WTC11 (cell line): Measurements from ENCODE around the gene DNAH7. TPM values are rescaled to one million over a fixed set of nuclear protein-coding genes. Genes with fewer than 3 reads are reported as not detected.

Source experiments
- ATAC-seq: fragments of 200-7000 bp; cut with Tn5 transposase; 2 replicates; pipeline ENCODE4 v1.10.0; 2021; ENCODE audit warnings: mild to moderate bottlenecking, moderate library complexity
- CTCF ChIA-PET: fragments of 300-600 bp; sonication (Branson Sonifier 250); formaldehyde crosslinking; loops from one replicate; lab custom pipeline; 2021; ENCODE audit warnings: antibody characterized with exemption; lab: Charles Lee
- POLR2A ChIA-PET: fragments of 350-600 bp; sonication (Branson Sonifier 250); formaldehyde crosslinking; loops from one replicate; lab custom pipeline; 2021; ENCODE audit warnings: antibody characterized with exemption; lab: Charles Lee
- DNase-seq: peaks from one replicate; pipeline ENCODE4 v3.0.0; 2021; ENCODE audit warnings: low spot score
- H3K27ac Mint-ChIP-seq: 2 replicates; pipeline ENCODE4 v1.8.0; 2021; ENCODE audit warnings: mixed read lengths
- H3K27me3 Mint-ChIP-seq: 2 replicates; pipeline ENCODE4 v1.8.0; 2021; ENCODE audit warnings: low read depth, mild to moderate bottlenecking, moderate library complexity, mixed read lengths
- H3K36me3 Mint-ChIP-seq: 2 replicates; pipeline ENCODE4 v1.8.0; 2021; ENCODE audit warnings: mixed read lengths
- H3K4me1 Mint-ChIP-seq: 2 replicates; pipeline ENCODE4 v1.8.0; 2022; ENCODE audit warnings: mixed read lengths
- H3K4me3 Mint-ChIP-seq: 2 replicates; pipeline ENCODE4 v1.8.0; 2021; ENCODE audit warnings: mild to moderate bottlenecking, moderate library complexity, mixed read lengths
- H3K9me3 Mint-ChIP-seq: 2 replicates; pipeline ENCODE4 v1.8.0; 2021; ENCODE audit warnings: mixed read lengths
- ATF3 ChIP-seq: sonication (generic); formaldehyde crosslinking; conservative IDR thresholded peaks from 2 replicates; pipeline ENCODE4 v1.8.1; 2022; ENCODE audit warnings: mild to moderate bottlenecking, missing genetic modification reagents
- CBFB ChIP-seq: sonication (generic); formaldehyde crosslinking; IDR thresholded peaks from 2 replicates; pipeline ENCODE4 v1.8.1; 2022; ENCODE audit warnings: mild to moderate bottlenecking, low read depth, missing genetic modification reagents
- CDX4 ChIP-seq: fragments of 250-450 bp; sonication (Bioruptor Pico); IDR thresholded peaks from 2 replicates; pipeline ENCODE4 v1.9.0; 2021; ENCODE audit warnings: moderate library complexity, mild to moderate bottlenecking, inconsistent platforms, borderline replicate concordance
- E2F1 ChIP-seq: sonication (generic); formaldehyde crosslinking; IDR thresholded peaks from 2 replicates; pipeline ENCODE4 v1.8.0; 2022; ENCODE audit warnings: mild to moderate bottlenecking, missing genetic modification reagents
- E2F4 ChIP-seq: sonication (generic); formaldehyde crosslinking; IDR thresholded peaks from 2 replicates; pipeline ENCODE4 v1.8.1; 2022; ENCODE audit warnings: low read depth, mild to moderate bottlenecking, moderate library complexity, missing genetic modification reagents, borderline replicate concordance
- E2F5 ChIP-seq: sonication (generic); formaldehyde crosslinking; IDR thresholded peaks from 2 replicates; pipeline ENCODE4 v1.8.1; 2022; ENCODE audit warnings: mild to moderate bottlenecking, moderate library complexity, missing genetic modification reagents
- EMX1 ChIP-seq: fragments of 250-450 bp; sonication (Bioruptor Pico); IDR thresholded peaks from 2 replicates; pipeline ENCODE4 v1.8.0; 2021; ENCODE audit warnings: mild to moderate bottlenecking
- FOXJ3 ChIP-seq: sonication (generic); formaldehyde crosslinking; IDR thresholded peaks from 2 replicates; pipeline ENCODE4 v1.9.0; 2021; ENCODE audit warnings: missing genetic modification reagents, mild to moderate bottlenecking, borderline replicate concordance
- FOXP4 ChIP-seq: sonication (generic); formaldehyde crosslinking; IDR thresholded peaks from 2 replicates; pipeline ENCODE4 v1.8.0; 2022; ENCODE audit warnings: mild to moderate bottlenecking, missing genetic modification reagents
- GTF2I ChIP-seq: fragments of 250-450 bp; sonication (Bioruptor Pico); conservative IDR thresholded peaks from 2 replicates; pipeline ENCODE4 v1.4.0; 2021; ENCODE audit warnings: mild to moderate bottlenecking
- IRF1 ChIP-seq: sonication (generic); formaldehyde crosslinking; IDR thresholded peaks from 2 replicates; pipeline ENCODE4 v1.8.0; 2023; ENCODE audit warnings: missing genetic modification reagents
- JUN ChIP-seq: sonication (generic); formaldehyde crosslinking; IDR thresholded peaks from 2 replicates; pipeline ENCODE4 v1.8.0; 2023; ENCODE audit warnings: mild to moderate bottlenecking, missing genetic modification reagents
- OVOL2 ChIP-seq: fragments of 250-450 bp; sonication (Bioruptor Pico); IDR thresholded peaks from 2 replicates; pipeline ENCODE4 v1.9.0; 2021; ENCODE audit warnings: mild to moderate bottlenecking, borderline replicate concordance
- PRRX2 ChIP-seq: fragments of 250-450 bp; sonication (Bioruptor Pico); IDR thresholded peaks from 2 replicates; pipeline ENCODE4 v1.8.0; 2021; ENCODE audit warnings: mild to moderate bottlenecking
- STAT6 ChIP-seq: sonication (generic); formaldehyde crosslinking; conservative IDR thresholded peaks from 2 replicates; pipeline ENCODE4 v1.8.1; 2023; ENCODE audit warnings: mild to moderate bottlenecking, low read depth, missing genetic modification reagents, moderate library complexity
- TEAD4 ChIP-seq: sonication (generic); formaldehyde crosslinking; IDR thresholded peaks from 2 replicates; pipeline ENCODE4 v1.8.0; 2022; ENCODE audit warnings: mild to moderate bottlenecking, missing genetic modification reagents
- ZNF121 ChIP-seq: sonication (generic); formaldehyde crosslinking; IDR thresholded peaks from 2 replicates; pipeline ENCODE4 v1.8.0; 2023; ENCODE audit warnings: missing genetic modification reagents
- ZNF219 ChIP-seq: sonication (generic); formaldehyde crosslinking; IDR thresholded peaks from 2 replicates; pipeline ENCODE4 v1.8.0; 2023; ENCODE audit warnings: missing genetic modification reagents, mild to moderate bottlenecking, borderline replicate concordance
- ZNF317 ChIP-seq: sonication (generic); formaldehyde crosslinking; IDR thresholded peaks from 2 replicates; pipeline ENCODE4 v1.8.1; 2023; ENCODE audit warnings: low read depth, mild to moderate bottlenecking, moderate library complexity, missing genetic modification reagents, borderline replicate concordance
- ZNF512 ChIP-seq: sonication (generic); formaldehyde crosslinking; IDR thresholded peaks from 2 replicates; pipeline ENCODE4 v1.8.1; 2022; ENCODE audit warnings: missing genetic modification reagents, borderline replicate concordance
- total RNA-seq: library from RNA; stranded (reverse); gene quantifications from 3 replicates; pipeline ENCODE4 v1.2.3, GENCODE V29; 2021

DNAH7 gene
- total RNA-seq, 1 experiment from 2014 or later, result 0.04 TPM

GRCh38 chr2:195763866-195764265, 304.8 kb downstream of the DNAH7 start:
- ATAC-seq (no peak), DNase-seq (no peak)
- Mint-ChIP-seq H3K4me3 (no peak overlapping the region), H3K27ac (no peak overlapping the region), H3K36me3 (peaks cover 6% of the 10 kb centered on the region), H3K4me1 (no peaks in the 10 kb centered on the region), H3K27me3 (no peaks in the 10 kb centered on the region), H3K9me3 (peaks cover 30% of the 10 kb centered on the region)
- ChIA-PET POLR2A (no interaction called here), CTCF (no interaction called here)
- no peak for TF ChIP-seq ZNF317
- TF ChIP-seq OVOL2, result no peak
- no peak for TF ChIP-seq ZNF219 (CRISPR knock-in tag)
- no peak for TF ChIP-seq ATF3 (CRISPR knock-in tag)
- TF ChIP-seq E2F4 (CRISPR knock-in tag), result no peak
- TF ChIP-seq ZNF512 (CRISPR knock-in tag), result no peak
- no peak for TF ChIP-seq CDX4
- TF ChIP-seq GTF2I (CRISPR knock-in tag), result no peak
- no peak for TF ChIP-seq CBFB (CRISPR knock-in tag)
- no peak for TF ChIP-seq EMX1 (CRISPR knock-in tag)
- TF ChIP-seq E2F1, result no peak
- no peak for TF ChIP-seq IRF1 (CRISPR knock-in tag)
- TF ChIP-seq JUN, result no peak
- no peak for TF ChIP-seq FOXP4 (CRISPR knock-in tag)
- no peak for TF ChIP-seq E2F5 (CRISPR knock-in tag)
- no peak for TF ChIP-seq PRRX2
- no peak for TF ChIP-seq STAT6 (CRISPR knock-in tag)
- TF ChIP-seq ZNF121 (CRISPR knock-in tag), result no peak
- no peak for TF ChIP-seq TEAD4
- TF ChIP-seq FOXJ3 (CRISPR knock-in tag), result no peak
